GM12878 (cell line): ENCODE data around the gene UTP11. TPM values are rescaled to one million over a fixed set of nuclear protein-coding genes. Genes with fewer than 3 reads are reported as not detected.

Source experiments
- ATAC-seq: fragments of 200-7000 bp; cut with Tn5 transposase; 3 replicates; pipeline ENCODE4 v1.9.1; 2020; ENCODE audit warnings: mild to moderate bottlenecking, moderate library complexity
- BruUV-seq: library from RNA; stranded (reverse); fragments of 400-500 nt; replicated peaks from 2 replicates; lab custom pipeline; 2021; lab: Mats Ljungman, UMichigan
- CTCF ChIA-PET: fragments of 300-600 bp; sonication (Branson Sonifier 250); formaldehyde crosslinking; extraction: SDS; loops from one replicate; lab custom pipeline; 2021; ENCODE audit warnings: inconsistent platforms; lab: Yijun Ruan, JAX
- POLR2A ChIA-PET: fragments of 350-600 bp; formaldehyde crosslinking; extraction: SDS; loops from one replicate; lab custom pipeline; 2021; ENCODE audit warnings: inconsistent platforms; lab: Charles Lee
- RAD21 ChIA-PET: fragments of 300-600 bp; sonication (Branson Sonifier 250); formaldehyde crosslinking; loops from one replicate; lab custom pipeline; 2023; ENCODE audit warnings: antibody characterized with exemption; ENCODE audit not compliant: unreplicated experiment; lab: Charles Lee
- SMC1A ChIA-PET: fragments of 300-600 bp; sonication (Branson Sonifier 250); formaldehyde crosslinking; loops from one replicate; lab custom pipeline; 2023; ENCODE audit not compliant: unreplicated experiment, uncharacterized antibody; lab: Charles Lee
- DNase-seq: peaks from one replicate; pipeline ENCODE4 v3.0.0-alpha.2; 2011; ENCODE audit warnings: low read depth, low spot score
- FAIRE-seq: peaks from 3 replicates; lab custom pipeline; 2011; peaks lifted over from hg19 to GRCh38; lab: Jason Lieb, UNC
- H2AFZ ChIP-seq: 2 replicates; pipeline ENCODE4 v1.6.0; 2011; ENCODE audit warnings: low read depth, low read length, control low read depth; ENCODE audit not compliant: control insufficient read depth
- H3K27ac ChIP-seq: 2 replicates; pipeline ENCODE4 v1.5.1; 2011; ENCODE audit warnings: control low read depth; ENCODE audit not compliant: control insufficient read depth, insufficient read depth
- H3K27me3 ChIP-seq, 2 experiments: replicated peaks in 1 of 2; 2 replicates each; pipeline versions ENCODE4 v1.6.0 to v1.6.1; 2011; ENCODE audit warnings: low read length in 1 of 2; ENCODE audit not compliant: control insufficient read depth in 2 of 2, insufficient read depth in 2 of 2
- H3K36me3 ChIP-seq, 2 experiments: 2 replicates each; pipeline ENCODE4 v1.5.1; 2011; ENCODE audit warnings: low read length in 1 of 2; ENCODE audit not compliant: control insufficient read depth in 2 of 2, insufficient read depth in 2 of 2
- H3K4me1 ChIP-seq: 2 replicates; pipeline ENCODE4 v1.6.1; 2011; ENCODE audit warnings: mild to moderate bottlenecking, low read length, moderate library complexity, mixed read lengths; ENCODE audit not compliant: control insufficient read depth, insufficient read depth
- H3K4me2 ChIP-seq: 2 replicates; pipeline ENCODE4 v1.6.0; 2011; ENCODE audit warnings: control low read depth; ENCODE audit not compliant: control insufficient read depth, insufficient read depth
- H3K4me3 ChIP-seq: fragments of 200-600 bp; sonication (generic); 2 replicates; pipeline ENCODE4 v1.5.1; 2016
- H3K79me2 ChIP-seq: 2 replicates; pipeline ENCODE4 v1.6.0; 2011; ENCODE audit warnings: low read length; ENCODE audit not compliant: control insufficient read depth, insufficient read depth
- H3K9ac ChIP-seq: 2 replicates; pipeline ENCODE4 v1.8.0; 2011; ENCODE audit warnings: low read length, control low read depth, mixed read lengths; ENCODE audit not compliant: control insufficient read depth, insufficient read depth
- H3K9me3 ChIP-seq: replicated peaks from 3 replicates; pipeline ENCODE4 v1.5.1; 2011; ENCODE audit warnings: mild to moderate bottlenecking, low read length; ENCODE audit not compliant: control insufficient read depth, insufficient read depth
- H4K20me1 ChIP-seq: 2 replicates; pipeline ENCODE4 v1.6.0; 2011; ENCODE audit not compliant: control insufficient read depth, insufficient read depth
- EP300 ChIP-seq, 2 experiments: fragments of 150-350 bp in 1 of 2; IDR thresholded peaks; 2 replicates each; pipeline ENCODE4 v1.6.1; 2011 to 2012; ENCODE audit warnings: low read depth in 2 of 2, low read length in 2 of 2, borderline replicate concordance in 1 of 2, improper control_type of control experiment in 1 of 2, inconsistent platforms in 1 of 2; ENCODE audit not compliant: control insufficient read depth in 1 of 2
- KAT2A ChIP-seq: conservative IDR thresholded peaks from 2 replicates; pipeline ENCODE4 v1.6.1; 2011; ENCODE audit warnings: low read depth, low read length; ENCODE audit not compliant: control insufficient read depth
- PAX8 ChIP-seq: fragments of 450-650 bp; IDR thresholded peaks from 2 replicates; pipeline ENCODE4 v1.6.1; 2017; ENCODE audit warnings: mild to moderate bottlenecking, moderate library complexity
- SREBF1 ChIP-seq: IDR thresholded peaks from 2 replicates; pipeline ENCODE4 v1.6.1; 2012; ENCODE audit warnings: mild to moderate bottlenecking, low read length
- WGBS: methylation state at CpG from one replicate; pipeline ENCODE4 v1.1.6; 2016; ENCODE audit warnings: low lambda C conversion rate; ENCODE audit not compliant: insufficient replicate concordance, insufficient coverage; ENCODE audit errors: missing lambda C conversion rate; 5-methylcytosine and 5-hydroxymethylcytosine counted together
- in situ Hi-C: fragments of 300-500 bp; cut with MboI; formaldehyde crosslinking; loops from 9 replicates; pipeline ENCODE4 v1.14.3; 2018; ENCODE audit warnings: mixed read lengths
- intact Hi-C: fragments of 100-400 bp; cut with micrococcal nuclease; formaldehyde crosslinking; loops from one replicate; pipeline ENCODE4 v1.14.2; 2022; ENCODE audit not compliant: unreplicated experiment
- polyA plus RNA-seq, 11 experiments: library from polyadenylated mRNA; depleted of rRNA in 4 of 11; unstranded in 6 of 11; stranded (reverse) in 5 of 11; fragments of >200 nt; fragmentation: Nextera tagmentation in 4 of 11; fragmentation: Illumina TruSeq in 1 of 11; extraction: Ambion mirVana in 4 of 11; extraction: Trizol in 1 of 11; gene quantifications; 1 replicate in 1 of 11; 2 replicates in 10 of 11; pipeline versions ENCODE4 v1.2.1 to v1.2.3, GENCODE V29; 2011 to 2016; ENCODE audit warnings: inconsistent platforms in 2 of 11, missing spikeins in 2 of 11, low read depth in 1 of 11
- total RNA-seq, 4 experiments: library from RNA; depleted of rRNA in 3 of 4; stranded (reverse); fragments of >200 nt in 3 of 4; fragmentation: Illumina TruSeq in 1 of 4; extraction: Trizol in 1 of 4; gene quantifications; 2 replicates each; pipeline versions ENCODE4 v1.2.1 to v1.2.3, GENCODE V29; 2013 to 2021

UTP11 gene
- total and polyA plus RNA-seq, 10 of the 15 experiments (the other 5 are each of a cell fraction or from before 2014, with no cell fraction given) = 34.5 to 146 (median 64.2) TPM

DNA sequence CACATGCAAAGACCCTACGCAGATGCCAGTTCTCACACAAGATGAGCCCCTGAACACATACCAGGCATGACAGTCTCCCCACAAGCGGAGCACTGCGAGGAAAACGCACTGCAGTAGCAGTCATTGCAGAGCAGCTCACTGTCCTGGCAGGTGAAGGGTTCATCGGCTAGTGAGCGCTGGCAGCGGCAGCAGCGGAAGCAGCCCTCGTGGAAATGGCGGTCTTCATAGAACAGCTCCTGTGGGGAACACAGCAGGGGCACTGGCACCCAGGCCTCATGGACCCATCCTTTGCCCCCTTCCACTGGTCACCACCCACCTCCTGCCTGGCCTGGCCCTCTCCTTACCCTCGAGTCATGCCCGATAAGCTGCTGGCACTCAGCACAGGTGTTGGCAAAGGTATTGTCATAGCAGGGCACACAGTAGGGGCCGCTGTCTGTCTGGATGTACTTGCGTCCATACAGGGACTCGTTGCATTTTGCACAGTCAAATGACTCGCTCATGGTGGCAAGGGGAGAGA, 13.6 kb upstream of the UTP11 start:
- no peak overlapping the region for H3K9ac ChIP-seq
- SMC1A ChIA-PET = interaction anchor here (2.8 kb wide), 1 partner anchor 9 kb away, joined by 17 read pairs; the partner anchor contains the start of gene SF3A3
- H3K36me3 ChIP-seq = no peaks in the 10 kb centered on the region
- H4K20me1 ChIP-seq = no peaks in the 10 kb centered on the region
- CTCF ChIA-PET = interaction anchor here (1.0 to 3.2 kb wide), 4 partner anchors 8 to 29 kb away, joined by 3 to 27 read pairs (median 6); partner anchors contain the start of genes SF3A3 and UTP11
- peak overlapping the region; percentile 56 for H3K27ac ChIP-seq
- H3K4me3 ChIP-seq = no peak overlapping the region
- WGBS = 92% methylated on average over 16 of the region's 16 CpGs
- no TSS peak for BruUV-seq
- H2AFZ ChIP-seq = no peak overlapping the region; the same call in 1 of the 2 replicates
- TF ChIP-seq PAX8 (no peak), EP300 (IDR thresholded peaks at IDR 0.05; ENCODE audit: borderline replicate concordance in 1 of 2, control insufficient read depth in 1 of 2, low read depth in 2 of 2, low read length in 2 of 2) (no peak), KAT2A (no peak), SREBF1 (no peak)
- peaks cover 12% of the 10 kb centered on the region for H3K79me2 ChIP-seq
- no peak for DNase-seq
- in situ Hi-C loops (loop anchor here (25.0 kb wide), 1 partner anchor 412 kb away; the partner anchor contains the start of gene GNL2), intact Hi-C loops (no loop called here)
- H3K27me3 ChIP-seq = no peaks in the 10 kb centered on the region
- POLR2A ChIA-PET = interaction anchor here (0.5 kb wide), 1 partner anchor 72 kb away, joined by 3 read pairs; no protein-coding TSS in a partner anchor
- H3K9me3 ChIP-seq = no peaks in the 10 kb centered on the region
- FAIRE-seq = no peak
- RAD21 ChIA-PET = no interaction called here
- no peak; the same call in 2 of the 3 replicates for ATAC-seq
- peaks cover 27% of the 10 kb centered on the region for H3K4me1 ChIP-seq
- H3K4me2 ChIP-seq = no peak overlapping the region
